Liver (tissue), 9 donors: Measurements from ENCODE around the gene EDDM13. TPM values are rescaled to one million over a fixed set of nuclear protein-coding genes. Genes with fewer than 3 reads are reported as not detected.

ENCODE experiments used
- DNase-seq: peaks from one replicate; pipeline ENCODE4 v3.0.0-alpha.2; 2017; ENCODE audit warnings: low spot score
- H3K27ac ChIP-seq, 2 donors: one replicate each; pipeline ENCODE4 v1.7.0; 2013; ENCODE audit warnings: inconsistent platforms in 2 of 2, low read length in 2 of 2, control low read depth in 1 of 2, low read depth in 1 of 2, mild to moderate bottlenecking in 1 of 2
- H3K27me3 ChIP-seq, 4 donors: one replicate each; pipeline versions ENCODE4 v1.6.1 to v1.7.0; 2013; ENCODE audit warnings: low read length in 3 of 4, inconsistent platforms in 1 of 4, mild to moderate bottlenecking in 1 of 4, moderate library complexity in 1 of 4; ENCODE audit not compliant: control insufficient read depth in 4 of 4, insufficient read depth in 4 of 4
- H3K36me3 ChIP-seq, 4 donors: one replicate each; pipeline versions ENCODE4 v1.6.1 to v1.7.0; 2013; ENCODE audit warnings: low read length in 3 of 4, mild to moderate bottlenecking in 3 of 4, low read depth in 1 of 4, moderate library complexity in 1 of 4; ENCODE audit not compliant: control insufficient read depth in 4 of 4, insufficient read depth in 3 of 4
- H3K4me1 ChIP-seq, 4 donors: one replicate each; pipeline versions ENCODE4 v1.6.1 to v1.7.0; 2013; ENCODE audit warnings: low read length in 3 of 4, mild to moderate bottlenecking in 3 of 4, moderate library complexity in 1 of 4; ENCODE audit not compliant: control insufficient read depth in 4 of 4, insufficient read depth in 4 of 4
- H3K4me3 ChIP-seq, 3 donors: one replicate each; pipeline versions ENCODE4 v1.6.1 to v1.7.0; 2013; ENCODE audit warnings: low read length in 3 of 3, control low read depth in 1 of 3, low read depth in 1 of 3, mild to moderate bottlenecking in 1 of 3
- H3K9ac ChIP-seq, 2 donors: one replicate each; pipeline ENCODE4 v1.7.0; 2013; ENCODE audit warnings: low read length in 2 of 2, mild to moderate bottlenecking in 2 of 2, moderate library complexity in 2 of 2, control low read depth in 1 of 2, low read depth in 1 of 2
- H3K9me3 ChIP-seq, 4 donors: one replicate each; pipeline versions ENCODE4 v1.6.1 to v1.7.0; 2013; ENCODE audit warnings: low read length in 3 of 4; ENCODE audit not compliant: control insufficient read depth in 4 of 4
- EGR1 ChIP-seq, 2 donors: IDR thresholded peaks; 2 replicates each; pipeline ENCODE4 v1.6.1; 2016 to 2018; ENCODE audit warnings: antibody characterized with exemption in 2 of 2, low read depth in 2 of 2
- GABPA ChIP-seq, 2 donors: IDR thresholded peaks in 1 of 2; conservative IDR thresholded peaks in 1 of 2; 2 replicates each; pipeline ENCODE4 v1.6.1; 2016; ENCODE audit warnings: antibody characterized with exemption in 2 of 2, mild to moderate bottlenecking in 1 of 2, moderate library complexity in 1 of 2
- HNF4G ChIP-seq: IDR thresholded peaks from 2 replicates; pipeline ENCODE4 v1.6.1; 2016; ENCODE audit warnings: antibody characterized with exemption
- NR2F2 ChIP-seq: IDR thresholded peaks from 2 replicates; pipeline ENCODE4 v1.6.1; 2016; ENCODE audit warnings: antibody characterized with exemption
- RAD21 ChIP-seq, 2 donors: IDR thresholded peaks; 2 replicates each; pipeline ENCODE4 v1.6.1; 2016; ENCODE audit warnings: antibody characterized with exemption in 2 of 2, mild to moderate bottlenecking in 2 of 2
- TAF1 ChIP-seq: conservative IDR thresholded peaks from 2 replicates; pipeline ENCODE4 v1.6.1; 2016; ENCODE audit warnings: antibody characterized with exemption, mild to moderate bottlenecking
- WGBS: extraction: QIAGEN DNeasy Blood & Tissue Kit; methylation state at CpG from one replicate; pipeline ENCODE4 v1.1.7; 2013; 5-methylcytosine and 5-hydroxymethylcytosine counted together
- polyA plus RNA-seq, 2 donors: library from polyadenylated mRNA; stranded (reverse) in 1 of 2; unstranded in 1 of 2; fragments of 200-250 nt in 1 of 2; fragments of >200 nt in 1 of 2; fragmentation: Nextera tagmentation in 1 of 2; extraction: Ambion mirVana in 1 of 2; gene quantifications; one replicate each; pipeline versions ENCODE4 v1.2.1 to v1.2.3, GENCODE V29; 2013 to 2015
- total RNA-seq, 2 donors: library from RNA; depleted of rRNA; stranded (reverse); fragments of >200 nt; gene quantifications; one replicate each; pipeline ENCODE4 v1.2.3, GENCODE V29; 2014
- TF ChIP-seq, protein P1 (sequence below): IDR thresholded peaks from 2 replicates; pipeline ENCODE4 v1.6.1; 2016; ENCODE audit warnings: antibody characterized with exemption, mild to moderate bottlenecking
- TF ChIP-seq, protein P2 (sequence below): fragments of 150-350 bp; IDR thresholded peaks from 2 replicates; pipeline ENCODE4 v1.5.1; 2017; ENCODE audit warnings: improper control_type of control experiment, low read depth, low read length; ENCODE audit not compliant: missing input control
- TF ChIP-seq, protein P3 (sequence below): IDR thresholded peaks from 2 replicates; pipeline ENCODE4 v1.6.1; 2016; ENCODE audit warnings: antibody characterized with exemption
- TF ChIP-seq, protein P4 (sequence below): IDR thresholded peaks from 2 replicates; pipeline ENCODE4 v1.6.1; 2016; ENCODE audit warnings: antibody characterized with exemption
- TF ChIP-seq, protein P5 (sequence below): IDR thresholded peaks from 2 replicates; pipeline ENCODE4 v1.6.1; 2016; ENCODE audit warnings: antibody characterized with exemption
- donor health status: healthy.
- donor health status: healthy.
- donor health status: healthy.
- donor health status: healthy.
- donor health status: healthy.

The EDDM13 gene
- total and polyA plus RNA-seq, 4 donors = 0.20 TPM; not detected in 3

DNA sequence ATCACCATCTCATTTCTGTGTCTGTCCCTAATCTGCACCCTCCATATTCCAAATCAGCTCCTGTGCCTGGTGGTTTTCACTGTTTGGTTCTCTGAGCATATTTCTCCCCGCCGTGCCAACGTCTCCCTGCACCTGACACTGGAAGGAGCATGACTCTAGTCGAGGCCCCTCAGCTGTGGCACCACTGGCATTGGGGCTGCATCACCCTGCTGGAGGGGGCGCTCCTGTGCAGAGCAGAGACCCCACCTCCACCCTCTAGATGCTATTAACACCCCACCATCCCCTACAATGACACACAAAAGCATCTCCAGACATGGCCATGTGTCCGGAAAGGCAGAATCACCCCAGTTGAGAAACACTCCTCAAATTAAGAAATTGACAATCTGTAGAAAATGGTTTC is 49.6 kb upstream of the EDDM13 start:
- no peak for DNase-seq
- no peak overlapping the region for H3K9ac ChIP-seq
- no peak overlapping the region for H3K27ac ChIP-seq
- H3K27me3 ChIP-seq = no peaks in the 10 kb centered on the region
- no peaks in the 10 kb centered on the region for H3K9me3 ChIP-seq
- H3K4me1 ChIP-seq = no peaks in the 10 kb centered on the region
- 81% methylated on average over 6 of the region's 6 CpGs for WGBS
- TF ChIP-seq, protein P1, sequence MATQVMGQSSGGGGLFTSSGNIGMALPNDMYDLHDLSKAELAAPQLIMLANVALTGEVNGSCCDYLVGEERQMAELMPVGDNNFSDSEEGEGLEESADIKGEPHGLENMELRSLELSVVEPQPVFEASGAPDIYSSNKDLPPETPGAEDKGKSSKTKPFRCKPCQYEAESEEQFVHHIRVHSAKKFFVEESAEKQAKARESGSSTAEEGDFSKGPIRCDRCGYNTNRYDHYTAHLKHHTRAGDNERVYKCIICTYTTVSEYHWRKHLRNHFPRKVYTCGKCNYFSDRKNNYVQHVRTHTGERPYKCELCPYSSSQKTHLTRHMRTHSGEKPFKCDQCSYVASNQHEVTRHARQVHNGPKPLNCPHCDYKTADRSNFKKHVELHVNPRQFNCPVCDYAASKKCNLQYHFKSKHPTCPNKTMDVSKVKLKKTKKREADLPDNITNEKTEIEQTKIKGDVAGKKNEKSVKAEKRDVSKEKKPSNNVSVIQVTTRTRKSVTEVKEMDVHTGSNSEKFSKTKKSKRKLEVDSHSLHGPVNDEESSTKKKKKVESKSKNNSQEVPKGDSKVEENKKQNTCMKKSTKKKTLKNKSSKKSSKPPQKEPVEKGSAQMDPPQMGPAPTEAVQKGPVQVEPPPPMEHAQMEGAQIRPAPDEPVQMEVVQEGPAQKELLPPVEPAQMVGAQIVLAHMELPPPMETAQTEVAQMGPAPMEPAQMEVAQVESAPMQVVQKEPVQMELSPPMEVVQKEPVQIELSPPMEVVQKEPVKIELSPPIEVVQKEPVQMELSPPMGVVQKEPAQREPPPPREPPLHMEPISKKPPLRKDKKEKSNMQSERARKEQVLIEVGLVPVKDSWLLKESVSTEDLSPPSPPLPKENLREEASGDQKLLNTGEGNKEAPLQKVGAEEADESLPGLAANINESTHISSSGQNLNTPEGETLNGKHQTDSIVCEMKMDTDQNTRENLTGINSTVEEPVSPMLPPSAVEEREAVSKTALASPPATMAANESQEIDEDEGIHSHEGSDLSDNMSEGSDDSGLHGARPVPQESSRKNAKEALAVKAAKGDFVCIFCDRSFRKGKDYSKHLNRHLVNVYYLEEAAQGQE = no peak
- TF ChIP-seq RAD21 (IDR thresholded peaks at IDR 0.05) = no peak
- TF ChIP-seq, protein P2, sequence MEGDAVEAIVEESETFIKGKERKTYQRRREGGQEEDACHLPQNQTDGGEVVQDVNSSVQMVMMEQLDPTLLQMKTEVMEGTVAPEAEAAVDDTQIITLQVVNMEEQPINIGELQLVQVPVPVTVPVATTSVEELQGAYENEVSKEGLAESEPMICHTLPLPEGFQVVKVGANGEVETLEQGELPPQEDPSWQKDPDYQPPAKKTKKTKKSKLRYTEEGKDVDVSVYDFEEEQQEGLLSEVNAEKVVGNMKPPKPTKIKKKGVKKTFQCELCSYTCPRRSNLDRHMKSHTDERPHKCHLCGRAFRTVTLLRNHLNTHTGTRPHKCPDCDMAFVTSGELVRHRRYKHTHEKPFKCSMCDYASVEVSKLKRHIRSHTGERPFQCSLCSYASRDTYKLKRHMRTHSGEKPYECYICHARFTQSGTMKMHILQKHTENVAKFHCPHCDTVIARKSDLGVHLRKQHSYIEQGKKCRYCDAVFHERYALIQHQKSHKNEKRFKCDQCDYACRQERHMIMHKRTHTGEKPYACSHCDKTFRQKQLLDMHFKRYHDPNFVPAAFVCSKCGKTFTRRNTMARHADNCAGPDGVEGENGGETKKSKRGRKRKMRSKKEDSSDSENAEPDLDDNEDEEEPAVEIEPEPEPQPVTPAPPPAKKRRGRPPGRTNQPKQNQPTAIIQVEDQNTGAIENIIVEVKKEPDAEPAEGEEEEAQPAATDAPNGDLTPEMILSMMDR = no peak
- TF ChIP-seq TAF1 = no peak
- TF ChIP-seq, protein P3, sequence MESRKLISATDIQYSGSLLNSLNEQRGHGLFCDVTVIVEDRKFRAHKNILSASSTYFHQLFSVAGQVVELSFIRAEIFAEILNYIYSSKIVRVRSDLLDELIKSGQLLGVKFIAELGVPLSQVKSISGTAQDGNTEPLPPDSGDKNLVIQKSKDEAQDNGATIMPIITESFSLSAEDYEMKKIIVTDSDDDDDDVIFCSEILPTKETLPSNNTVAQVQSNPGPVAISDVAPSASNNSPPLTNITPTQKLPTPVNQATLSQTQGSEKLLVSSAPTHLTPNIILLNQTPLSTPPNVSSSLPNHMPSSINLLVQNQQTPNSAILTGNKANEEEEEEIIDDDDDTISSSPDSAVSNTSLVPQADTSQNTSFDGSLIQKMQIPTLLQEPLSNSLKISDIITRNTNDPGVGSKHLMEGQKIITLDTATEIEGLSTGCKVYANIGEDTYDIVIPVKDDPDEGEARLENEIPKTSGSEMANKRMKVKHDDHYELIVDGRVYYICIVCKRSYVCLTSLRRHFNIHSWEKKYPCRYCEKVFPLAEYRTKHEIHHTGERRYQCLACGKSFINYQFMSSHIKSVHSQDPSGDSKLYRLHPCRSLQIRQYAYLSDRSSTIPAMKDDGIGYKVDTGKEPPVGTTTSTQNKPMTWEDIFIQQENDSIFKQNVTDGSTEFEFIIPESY = no peak
- TF ChIP-seq GABPA (IDR thresholded peaks at IDR 0.05 in 1 of 2, conservative IDR thresholded peaks at IDR 0.05 in 1 of 2) = no peak
- TF ChIP-seq, protein P4, sequence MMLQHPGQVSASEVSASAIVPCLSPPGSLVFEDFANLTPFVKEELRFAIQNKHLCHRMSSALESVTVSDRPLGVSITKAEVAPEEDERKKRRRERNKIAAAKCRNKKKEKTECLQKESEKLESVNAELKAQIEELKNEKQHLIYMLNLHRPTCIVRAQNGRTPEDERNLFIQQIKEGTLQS = no peak
- no peak for TF ChIP-seq EGR1 (IDR thresholded peaks at IDR 0.05; ENCODE audit: low read depth in 2 of 2)
- H3K4me3 ChIP-seq = no peak overlapping the region
- H3K36me3 ChIP-seq = peaks cover 0 to 4% (median 3%) of the 10 kb centered on the region in 4 donors

DNA sequence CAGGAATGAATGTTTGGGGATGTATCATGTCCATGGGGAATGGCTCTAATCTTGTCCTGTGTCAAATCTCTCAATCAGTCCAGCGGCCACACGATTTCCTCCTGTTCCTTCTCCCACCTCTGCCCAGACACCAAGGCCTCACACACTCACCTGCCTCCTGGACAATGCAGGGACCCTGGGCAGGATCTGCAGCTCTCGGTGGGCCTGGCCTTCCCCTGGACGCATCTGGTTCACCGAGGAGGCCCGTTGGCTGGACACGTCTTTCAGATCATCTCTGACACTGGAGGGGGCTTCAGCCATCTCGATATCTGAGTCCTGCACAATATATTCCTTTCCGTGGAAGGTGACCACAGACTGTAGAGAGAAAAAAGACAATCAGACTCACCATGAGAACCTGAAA is 49.1 kb upstream of the EDDM13 start:
- TF ChIP-seq, protein P3 = no peak
- TF ChIP-seq, protein P5, sequence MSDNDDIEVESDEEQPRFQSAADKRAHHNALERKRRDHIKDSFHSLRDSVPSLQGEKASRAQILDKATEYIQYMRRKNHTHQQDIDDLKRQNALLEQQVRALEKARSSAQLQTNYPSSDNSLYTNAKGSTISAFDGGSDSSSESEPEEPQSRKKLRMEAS = no peak
- TF ChIP-seq HNF4G (no peak), NR2F2 (no peak), TAF1 (no peak)
- 96% methylated on average over 9 of the region's 9 CpGs for WGBS
- H3K9me3 ChIP-seq = no peaks in the 10 kb centered on the region
- H3K36me3 ChIP-seq = peaks cover 0 to 4% (median 3%) of the 10 kb centered on the region in 4 donors
- H3K27ac ChIP-seq = no peak overlapping the region
- H3K4me1 ChIP-seq = no peaks in the 10 kb centered on the region
- H3K27me3 ChIP-seq = no peaks in the 10 kb centered on the region
- DNase-seq = no peak
- H3K9ac ChIP-seq = no peak overlapping the region
- H3K4me3 ChIP-seq = no peak overlapping the region
